Activated naive CD8-positive, alpha-beta T cell treated with anti-CD3 and anti-CD28 coated beads, Interleukin-2, amount 50 U/mL, for 24 hours (primary cell): ENCODE results near the gene CTNNA3.

Source experiments
- ATAC-seq: fragments of 150-1000 bp; cut with Tn5 transposase; one replicate; pipeline ENCODE4 v1.10.0; 2021
- DNase-seq: peaks from one replicate; pipeline ENCODE4 v3.0.0; 2021
- H3K27ac Mint-ChIP-seq: one replicate; pipeline ENCODE4 v1.8.0; 2021; ENCODE audit warnings: mild to moderate bottlenecking, mixed read lengths
- H3K27me3 Mint-ChIP-seq: one replicate; pipeline ENCODE4 v1.8.0; 2021; ENCODE audit warnings: mixed read lengths
- H3K36me3 Mint-ChIP-seq: one replicate; pipeline ENCODE4 v1.8.0; 2021; ENCODE audit warnings: low read depth, mixed read lengths
- H3K4me1 Mint-ChIP-seq: one replicate; pipeline ENCODE4 v1.8.0; 2021; ENCODE audit warnings: mixed read lengths
- H3K4me3 Mint-ChIP-seq: one replicate; pipeline ENCODE4 v1.8.0; 2021; ENCODE audit warnings: mild to moderate bottlenecking, moderate library complexity, mixed read lengths
- H3K9me3 Mint-ChIP-seq: one replicate; pipeline ENCODE4 v1.8.0; 2021; ENCODE audit warnings: mixed read lengths

CTNNA3 gene

GRCh38 chr10:66162560-66163143 is 1533.3 kb downstream of the CTNNA3 start:
- no peaks in the 10 kb centered on the region for H3K27me3 Mint-ChIP-seq
- peaks cover 3% of the 10 kb centered on the region for H3K9me3 Mint-ChIP-seq
- H3K27ac Mint-ChIP-seq, result no peak overlapping the region
- ATAC-seq (no peak), DNase-seq (no peak)
- H3K4me1 Mint-ChIP-seq, result no peaks in the 10 kb centered on the region
- no peak overlapping the region for H3K4me3 Mint-ChIP-seq
- no peaks in the 10 kb centered on the region for H3K36me3 Mint-ChIP-seq

- Mint-ChIP-seq H3K36me3 (no peaks in the 10 kb centered on the region), H3K27ac (no peak overlapping the region), H3K9me3 (peaks cover 4% of the 10 kb centered on the region), H3K4me1 (no peaks in the 10 kb centered on the region), H3K4me3 (no peak overlapping the region), H3K27me3 (no peaks in the 10 kb centered on the region)
- no peak for DNase-seq
- no peak for ATAC-seq
Observed at GRCh38 chr10:66151346-66151745, 1544.6 kb downstream of the CTNNA3 start.

GRCh38 chr10:66148312-66148711 is 1547.7 kb downstream of the CTNNA3 start:
- Mint-ChIP-seq H3K4me1 (no peaks in the 10 kb centered on the region), H3K9me3 (no peaks in the 10 kb centered on the region)
- no peak for ATAC-seq

GRCh38 chr10:66144016-66144415 is 1552.0 kb downstream of the CTNNA3 start:
- Mint-ChIP-seq H3K27me3 (no peaks in the 10 kb centered on the region), H3K36me3 (no peaks in the 10 kb centered on the region), H3K4me3 (no peak overlapping the region), H3K4me1 (no peaks in the 10 kb centered on the region), H3K9me3 (no peaks in the 10 kb centered on the region), H3K27ac (no peak overlapping the region)
- DNase-seq (no peak), ATAC-seq (no peak)

More at GRCh38 chr10:66148312-66148711, 1547.7 kb downstream of the CTNNA3 start:
- Mint-ChIP-seq H3K4me3 (no peak overlapping the region), H3K36me3 (no peaks in the 10 kb centered on the region), H3K27ac (no peak overlapping the region), H3K27me3 (no peaks in the 10 kb centered on the region)
- DNase-seq, result no peak

GRCh38 chr10:66102756-66103155 is 1593.2 kb downstream of the CTNNA3 start:
- ATAC-seq (no peak), DNase-seq (no peak)
- Mint-ChIP-seq H3K4me3 (no peak overlapping the region), H3K27me3 (no peaks in the 10 kb centered on the region), H3K4me1 (no peaks in the 10 kb centered on the region), H3K27ac (no peak overlapping the region), H3K36me3 (no peaks in the 10 kb centered on the region), H3K9me3 (peaks cover 6% of the 10 kb centered on the region)

GRCh38 chr10:66098595-66099480 is 1597.2 kb downstream of the CTNNA3 start:
- Mint-ChIP-seq H3K4me1 (no peaks in the 10 kb centered on the region), H3K27me3 (no peaks in the 10 kb centered on the region), H3K4me3 (no peak overlapping the region), H3K27ac (no peak overlapping the region), H3K9me3 (no peaks in the 10 kb centered on the region), H3K36me3 (no peaks in the 10 kb centered on the region)
- DNase-seq (no peak), ATAC-seq (no peak)

GRCh38 chr10:66095610-66096009 is 1600.4 kb downstream of the CTNNA3 start:
- no peak for DNase-seq
- Mint-ChIP-seq H3K27me3 (no peaks in the 10 kb centered on the region), H3K9me3 (no peaks in the 10 kb centered on the region), H3K36me3 (no peaks in the 10 kb centered on the region), H3K4me3 (no peak overlapping the region), H3K4me1 (no peaks in the 10 kb centered on the region), H3K27ac (no peak overlapping the region)
- no peak for ATAC-seq

- H3K27ac Mint-ChIP-seq, result no peak overlapping the region
- H3K4me1 Mint-ChIP-seq, result no peaks in the 10 kb centered on the region
- ATAC-seq (no peak), DNase-seq (no peak)
- H3K36me3 Mint-ChIP-seq, result no peaks in the 10 kb centered on the region
- H3K9me3 Mint-ChIP-seq, result peaks cover 4% of the 10 kb centered on the region
- no peaks in the 10 kb centered on the region for H3K27me3 Mint-ChIP-seq
- no peak overlapping the region for H3K4me3 Mint-ChIP-seq
Observed at GRCh38 chr10:66085906-66086305, 1610.1 kb downstream of the CTNNA3 start.

GRCh38 chr10:66071907-66072306 is 1624.1 kb downstream of the CTNNA3 start:
- Mint-ChIP-seq H3K27me3 (no peaks in the 10 kb centered on the region), H3K4me1 (no peaks in the 10 kb centered on the region), H3K27ac (no peak overlapping the region), H3K9me3 (peaks cover 16% of the 10 kb centered on the region), H3K4me3 (no peak overlapping the region), H3K36me3 (no peaks in the 10 kb centered on the region)
- no peak for ATAC-seq
- no peak for DNase-seq

- H3K27me3 Mint-ChIP-seq, result no peaks in the 10 kb centered on the region
- ATAC-seq, result no peak
- no peaks in the 10 kb centered on the region for H3K4me1 Mint-ChIP-seq
- H3K4me3 Mint-ChIP-seq, result no peak overlapping the region
- H3K36me3 Mint-ChIP-seq, result no peaks in the 10 kb centered on the region
- H3K27ac Mint-ChIP-seq, result no peak overlapping the region
- peaks cover 9% of the 10 kb centered on the region for H3K9me3 Mint-ChIP-seq
- no peak for DNase-seq
Observed at GRCh38 chr10:66058594-66058993, 1637.4 kb downstream of the CTNNA3 start.

GRCh38 chr10:66049335-66049734 is 1646.7 kb downstream of the CTNNA3 start:
- H3K4me1 Mint-ChIP-seq, result no peaks in the 10 kb centered on the region

GRCh38 chr10:66045859-66046258 is 1650.1 kb downstream of the CTNNA3 start:
- no peaks in the 10 kb centered on the region for H3K36me3 Mint-ChIP-seq
- DNase-seq (no peak), ATAC-seq (no peak)
- no peak overlapping the region for H3K4me3 Mint-ChIP-seq
- H3K9me3 Mint-ChIP-seq, result peaks cover 33% of the 10 kb centered on the region
- no peak overlapping the region for H3K27ac Mint-ChIP-seq
- no peaks in the 10 kb centered on the region for H3K27me3 Mint-ChIP-seq
- no peaks in the 10 kb centered on the region for H3K4me1 Mint-ChIP-seq

More at GRCh38 chr10:66049335-66049734, 1646.7 kb downstream of the CTNNA3 start:
- DNase-seq (no peak), ATAC-seq (no peak)
- no peaks in the 10 kb centered on the region for H3K36me3 Mint-ChIP-seq
- H3K4me3 Mint-ChIP-seq, result no peak overlapping the region
- H3K9me3 Mint-ChIP-seq, result peaks cover 25% of the 10 kb centered on the region
- H3K27ac Mint-ChIP-seq, result no peak overlapping the region
- H3K27me3 Mint-ChIP-seq, result no peaks in the 10 kb centered on the region

- H3K27ac Mint-ChIP-seq, result no peak overlapping the region
- peaks cover 33% of the 10 kb centered on the region for H3K9me3 Mint-ChIP-seq
- DNase-seq (no peak), ATAC-seq (no peak)
- H3K4me1 Mint-ChIP-seq, result no peaks in the 10 kb centered on the region
- H3K36me3 Mint-ChIP-seq, result no peaks in the 10 kb centered on the region
- H3K4me3 Mint-ChIP-seq, result no peak overlapping the region
- no peaks in the 10 kb centered on the region for H3K27me3 Mint-ChIP-seq
Observed at GRCh38 chr10:66041771-66042170, 1654.2 kb downstream of the CTNNA3 start.

GRCh38 chr10:66038623-66039022 is 1657.4 kb downstream of the CTNNA3 start:
- no peak for DNase-seq
- no peak for ATAC-seq
- Mint-ChIP-seq H3K27ac (no peak overlapping the region), H3K36me3 (no peaks in the 10 kb centered on the region), H3K27me3 (no peaks in the 10 kb centered on the region), H3K9me3 (peaks cover 18% of the 10 kb centered on the region), H3K4me1 (no peaks in the 10 kb centered on the region), H3K4me3 (no peak overlapping the region)

GRCh38 chr10:66026321-66026720 is 1669.7 kb downstream of the CTNNA3 start:
- ATAC-seq (no peak), DNase-seq (no peak)
- Mint-ChIP-seq H3K4me3 (no peak overlapping the region), H3K9me3 (peaks cover 12% of the 10 kb centered on the region), H3K4me1 (no peaks in the 10 kb centered on the region), H3K27ac (no peak overlapping the region), H3K36me3 (no peaks in the 10 kb centered on the region), H3K27me3 (no peaks in the 10 kb centered on the region)
